WTC11 (cell line): ENCODE measurements around the gene F10.

ENCODE experiments used
- CREB1 ChIP-seq: sonication (generic); formaldehyde crosslinking; IDR thresholded peaks from 2 replicates; pipeline ENCODE4 v1.8.0; 2023; ENCODE audit warnings: mild to moderate bottlenecking, missing genetic modification reagents
- CTCF ChIP-seq: fragments of 200-600 bp; IDR thresholded peaks from 2 replicates; pipeline ENCODE4 v1.8.0; 2022; ENCODE audit warnings: antibody characterized with exemption
- ETV6 ChIP-seq: sonication (generic); formaldehyde crosslinking; IDR thresholded peaks from 2 replicates; pipeline ENCODE4 v1.8.1; 2022; ENCODE audit warnings: mild to moderate bottlenecking, missing genetic modification reagents
- FOXP1 ChIP-seq: sonication (generic); formaldehyde crosslinking; IDR thresholded peaks from 2 replicates; pipeline ENCODE4 v1.8.0; 2022; ENCODE audit warnings: missing genetic modification reagents, mild to moderate bottlenecking, moderate library complexity, borderline replicate concordance
- KAT7 ChIP-seq: sonication (generic); formaldehyde crosslinking; IDR thresholded peaks from 2 replicates; pipeline ENCODE4 v1.8.1; 2023; ENCODE audit warnings: missing genetic modification reagents, mild to moderate bottlenecking, borderline replicate concordance
- NR1H2 ChIP-seq: sonication (generic); formaldehyde crosslinking; IDR thresholded peaks from 2 replicates; pipeline ENCODE4 v1.9.0; 2021; ENCODE audit warnings: mild to moderate bottlenecking, moderate library complexity, missing genetic modification reagents
- SMAD4 ChIP-seq: sonication (generic); formaldehyde crosslinking; IDR thresholded peaks from 2 replicates; pipeline ENCODE4 v1.8.0; 2022; ENCODE audit warnings: mild to moderate bottlenecking, missing genetic modification reagents
- TEAD4 ChIP-seq: sonication (generic); formaldehyde crosslinking; IDR thresholded peaks from 2 replicates; pipeline ENCODE4 v1.8.0; 2022; ENCODE audit warnings: mild to moderate bottlenecking, missing genetic modification reagents
- TF ChIP-seq, protein P1 (sequence below): sonication (generic); formaldehyde crosslinking; conservative IDR thresholded peaks from 2 replicates; pipeline ENCODE4 v1.8.1; 2022; ENCODE audit warnings: mild to moderate bottlenecking, missing genetic modification reagents
- TF ChIP-seq, protein P2 (sequence below): sonication (generic); formaldehyde crosslinking; IDR thresholded peaks from 2 replicates; pipeline ENCODE4 v1.8.1; 2023; ENCODE audit warnings: mild to moderate bottlenecking, missing genetic modification reagents
- TF ChIP-seq, protein P3 (sequence below): sonication (generic); formaldehyde crosslinking; IDR thresholded peaks from 2 replicates; pipeline ENCODE4 v1.8.0; 2022; ENCODE audit warnings: mild to moderate bottlenecking, missing genetic modification reagents
- TF ChIP-seq, protein P4 (sequence below): fragments of 250-450 bp; sonication (Bioruptor Pico); conservative IDR thresholded peaks from 2 replicates; pipeline ENCODE4 v1.9.0; 2021; ENCODE audit warnings: mild to moderate bottlenecking
- TF ChIP-seq, protein P5 (sequence below): sonication (generic); formaldehyde crosslinking; IDR thresholded peaks from 2 replicates; pipeline ENCODE4 v1.8.1; 2022; ENCODE audit warnings: missing genetic modification reagents, borderline replicate concordance

GRCh38 chr13:113161433-113161832 is 38.8 kb downstream of the F10 start:
- TF ChIP-seq, protein P1, sequence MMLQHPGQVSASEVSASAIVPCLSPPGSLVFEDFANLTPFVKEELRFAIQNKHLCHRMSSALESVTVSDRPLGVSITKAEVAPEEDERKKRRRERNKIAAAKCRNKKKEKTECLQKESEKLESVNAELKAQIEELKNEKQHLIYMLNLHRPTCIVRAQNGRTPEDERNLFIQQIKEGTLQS: no peak
- TF ChIP-seq, protein P2, sequence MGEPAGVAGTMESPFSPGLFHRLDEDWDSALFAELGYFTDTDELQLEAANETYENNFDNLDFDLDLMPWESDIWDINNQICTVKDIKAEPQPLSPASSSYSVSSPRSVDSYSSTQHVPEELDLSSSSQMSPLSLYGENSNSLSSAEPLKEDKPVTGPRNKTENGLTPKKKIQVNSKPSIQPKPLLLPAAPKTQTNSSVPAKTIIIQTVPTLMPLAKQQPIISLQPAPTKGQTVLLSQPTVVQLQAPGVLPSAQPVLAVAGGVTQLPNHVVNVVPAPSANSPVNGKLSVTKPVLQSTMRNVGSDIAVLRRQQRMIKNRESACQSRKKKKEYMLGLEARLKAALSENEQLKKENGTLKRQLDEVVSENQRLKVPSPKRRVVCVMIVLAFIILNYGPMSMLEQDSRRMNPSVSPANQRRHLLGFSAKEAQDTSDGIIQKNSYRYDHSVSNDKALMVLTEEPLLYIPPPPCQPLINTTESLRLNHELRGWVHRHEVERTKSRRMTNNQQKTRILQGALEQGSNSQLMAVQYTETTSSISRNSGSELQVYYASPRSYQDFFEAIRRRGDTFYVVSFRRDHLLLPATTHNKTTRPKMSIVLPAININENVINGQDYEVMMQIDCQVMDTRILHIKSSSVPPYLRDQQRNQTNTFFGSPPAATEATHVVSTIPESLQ: no peak
- TF ChIP-seq, protein P3, sequence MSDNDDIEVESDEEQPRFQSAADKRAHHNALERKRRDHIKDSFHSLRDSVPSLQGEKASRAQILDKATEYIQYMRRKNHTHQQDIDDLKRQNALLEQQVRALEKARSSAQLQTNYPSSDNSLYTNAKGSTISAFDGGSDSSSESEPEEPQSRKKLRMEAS (CRISPR knock-in tag): no peak
- TF ChIP-seq, protein P4, sequence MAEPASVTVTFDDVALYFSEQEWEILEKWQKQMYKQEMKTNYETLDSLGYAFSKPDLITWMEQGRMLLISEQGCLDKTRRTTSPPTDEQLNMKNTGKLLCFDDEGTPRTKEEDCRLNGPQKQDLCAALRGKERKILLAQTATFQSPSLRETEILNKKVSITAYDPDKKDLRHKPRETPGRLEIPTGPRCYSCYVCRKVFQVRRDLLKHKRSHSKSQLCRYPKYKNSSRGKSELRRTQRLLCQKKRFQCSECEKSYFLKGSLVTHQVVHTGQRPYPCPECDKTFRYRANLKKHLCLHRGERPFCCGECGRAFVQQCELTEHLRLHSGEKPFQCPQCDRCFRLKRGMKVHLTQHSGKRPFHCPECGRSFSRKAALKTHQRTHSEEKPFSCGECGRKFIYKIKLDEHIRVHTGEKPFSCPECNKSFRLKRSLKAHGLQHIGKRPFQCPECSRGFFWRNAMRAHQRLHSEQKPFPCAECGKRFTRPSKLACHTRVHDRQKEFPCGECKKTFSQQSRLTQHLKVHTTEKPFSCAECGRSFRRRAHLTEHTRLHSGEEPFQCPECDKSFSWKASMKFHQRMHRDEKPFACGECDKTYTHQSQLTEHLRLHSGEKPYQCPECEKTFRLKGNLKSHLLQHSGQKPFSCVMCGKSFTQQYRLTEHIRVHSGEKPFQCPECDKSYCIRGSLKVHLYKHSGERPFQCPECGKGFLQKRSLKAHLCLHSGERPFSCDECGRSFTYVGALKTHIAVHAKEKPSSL (CRISPR knock-in tag): no peak
- TF ChIP-seq FOXP1 (CRISPR knock-in tag): no peak
- TF ChIP-seq TEAD4: no peak
- TF ChIP-seq CREB1 (CRISPR knock-in tag): no peak
- TF ChIP-seq KAT7 (CRISPR knock-in tag): no peak
- TF ChIP-seq SMAD4 (CRISPR knock-in tag): no peak
- no peak for TF ChIP-seq CTCF
- no peak for TF ChIP-seq ETV6
- TF ChIP-seq, protein P5, sequence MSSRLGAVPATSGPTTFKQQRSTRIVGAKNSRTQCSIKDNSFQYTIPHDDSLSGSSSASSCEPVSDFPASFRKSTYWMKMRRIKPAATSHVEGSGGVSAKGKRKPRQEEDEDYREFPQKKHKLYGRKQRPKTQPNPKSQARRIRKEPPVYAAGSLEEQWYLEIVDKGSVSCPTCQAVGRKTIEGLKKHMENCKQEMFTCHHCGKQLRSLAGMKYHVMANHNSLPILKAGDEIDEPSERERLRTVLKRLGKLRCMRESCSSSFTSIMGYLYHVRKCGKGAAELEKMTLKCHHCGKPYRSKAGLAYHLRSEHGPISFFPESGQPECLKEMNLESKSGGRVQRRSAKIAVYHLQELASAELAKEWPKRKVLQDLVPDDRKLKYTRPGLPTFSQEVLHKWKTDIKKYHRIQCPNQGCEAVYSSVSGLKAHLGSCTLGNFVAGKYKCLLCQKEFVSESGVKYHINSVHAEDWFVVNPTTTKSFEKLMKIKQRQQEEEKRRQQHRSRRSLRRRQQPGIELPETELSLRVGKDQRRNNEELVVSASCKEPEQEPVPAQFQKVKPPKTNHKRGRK (CRISPR knock-in tag): no peak
- TF ChIP-seq NR1H2 (CRISPR knock-in tag): no peak
